Measurements from ENCODE around the gene PHKB.

DNA sequence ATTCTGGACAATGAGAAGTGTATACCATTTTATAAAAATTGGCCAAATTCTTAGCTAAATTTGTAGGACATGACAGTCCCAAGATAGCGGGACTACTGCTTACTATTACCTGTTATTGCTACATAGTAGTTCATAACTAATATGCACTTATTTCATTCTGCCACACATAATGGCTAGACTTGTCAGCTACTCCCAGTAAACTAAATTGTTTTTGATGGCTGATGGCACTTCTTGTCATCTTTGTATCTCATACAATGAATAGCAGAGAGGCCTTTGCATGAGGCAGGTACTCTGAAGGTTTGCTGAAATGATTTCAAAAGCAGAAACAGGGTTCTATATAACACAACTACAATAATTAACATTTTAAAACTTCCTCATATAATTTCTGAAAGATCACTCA lies 44.3 kb upstream of the PHKB start:
- TF ChIP-seq, protein P1, sequence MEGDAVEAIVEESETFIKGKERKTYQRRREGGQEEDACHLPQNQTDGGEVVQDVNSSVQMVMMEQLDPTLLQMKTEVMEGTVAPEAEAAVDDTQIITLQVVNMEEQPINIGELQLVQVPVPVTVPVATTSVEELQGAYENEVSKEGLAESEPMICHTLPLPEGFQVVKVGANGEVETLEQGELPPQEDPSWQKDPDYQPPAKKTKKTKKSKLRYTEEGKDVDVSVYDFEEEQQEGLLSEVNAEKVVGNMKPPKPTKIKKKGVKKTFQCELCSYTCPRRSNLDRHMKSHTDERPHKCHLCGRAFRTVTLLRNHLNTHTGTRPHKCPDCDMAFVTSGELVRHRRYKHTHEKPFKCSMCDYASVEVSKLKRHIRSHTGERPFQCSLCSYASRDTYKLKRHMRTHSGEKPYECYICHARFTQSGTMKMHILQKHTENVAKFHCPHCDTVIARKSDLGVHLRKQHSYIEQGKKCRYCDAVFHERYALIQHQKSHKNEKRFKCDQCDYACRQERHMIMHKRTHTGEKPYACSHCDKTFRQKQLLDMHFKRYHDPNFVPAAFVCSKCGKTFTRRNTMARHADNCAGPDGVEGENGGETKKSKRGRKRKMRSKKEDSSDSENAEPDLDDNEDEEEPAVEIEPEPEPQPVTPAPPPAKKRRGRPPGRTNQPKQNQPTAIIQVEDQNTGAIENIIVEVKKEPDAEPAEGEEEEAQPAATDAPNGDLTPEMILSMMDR (IDR thresholded peaks at IDR 0.05; ENCODE audit: low read depth, low read length, poor library complexity, severe bottlenecking), result no peak
- TF ChIP-seq EZH2phosphoT487 (IDR thresholded peaks at IDR 0.05; ENCODE audit: borderline replicate concordance, low read length), result no peak

Data from DOHH2 (cell line).